H1 (cell line): ENCODE data around the gene LBX1.

ENCODE experiments used
- CHD2 ChIP-seq: IDR thresholded peaks from 2 replicates; pipeline ENCODE4 v1.6.1; 2012; ENCODE audit warnings: low read length, improper control_type of control experiment
- GABPA ChIP-seq: IDR thresholded peaks from 2 replicates; pipeline ENCODE4 v1.6.1; 2011; ENCODE audit warnings: mild to moderate bottlenecking, low read length, moderate library complexity, borderline replicate concordance; ENCODE audit not compliant: insufficient read depth
- MAX ChIP-seq: IDR thresholded peaks from 2 replicates; pipeline ENCODE4 v1.6.1; 2012; ENCODE audit warnings: inconsistent platforms
- NANOG ChIP-seq: IDR thresholded peaks from 2 replicates; pipeline ENCODE4 v1.6.1; 2011; ENCODE audit warnings: low read length, low read depth, mild to moderate bottlenecking, inconsistent platforms; ENCODE audit not compliant: insufficient read depth, poor library complexity, severe bottlenecking
- RAD21 ChIP-seq, 2 experiments: IDR thresholded peaks in 1 of 2; conservative IDR thresholded peaks in 1 of 2; 2 replicates each; pipeline ENCODE4 v1.6.1; 2011; ENCODE audit warnings: low read depth in 2 of 2, low read length in 2 of 2, improper control_type of control experiment in 1 of 2, inconsistent platforms in 1 of 2, mild to moderate bottlenecking in 1 of 2, moderate library complexity in 1 of 2
- RFX5 ChIP-seq: IDR thresholded peaks from 2 replicates; pipeline ENCODE4 v1.6.1; 2011; ENCODE audit warnings: low read depth, low read length, improper control_type of control experiment, borderline replicate concordance
- SRF ChIP-seq: IDR thresholded peaks from 2 replicates; pipeline ENCODE4 v1.6.1; 2011; ENCODE audit warnings: mild to moderate bottlenecking, low read depth, low read length, moderate library complexity
- ZNF274 ChIP-seq: IDR thresholded peaks from 2 replicates; pipeline ENCODE4 v1.7.0; 2012; ENCODE audit warnings: low read length, borderline replicate concordance; ENCODE audit errors: extremely low read depth

GRCh38 chr10:101246639-101247038 is 17.4 kb upstream of the LBX1 start:
- TF ChIP-seq GABPA, result no peak
- TF ChIP-seq MAX, result no peak
- no peak for TF ChIP-seq CHD2
- TF ChIP-seq RFX5, result no peak
- no peak for TF ChIP-seq SRF
- no peak for TF ChIP-seq NANOG
- no peak for TF ChIP-seq ZNF274
- no peak for TF ChIP-seq RAD21 (IDR thresholded peaks at IDR 0.05 in 1 of 2, conservative IDR thresholded peaks at IDR 0.05 in 1 of 2; ENCODE audit: low read depth in 2 of 2, low read length in 2 of 2)
